Mononuclear cell (primary cell): Measurements from ENCODE around the gene ESR1. TPM values are rescaled to one million over a fixed set of nuclear protein-coding genes. Genes with fewer than 3 reads are reported as not detected.
"Not testable (repeated sequence)": the region's sequence is repeated elsewhere in the genome, so short reads cannot be mapped to it uniquely, and the experiment has no call there.

Experiments used
- H3K27me3 ChIP-seq: 2 replicates; pipeline ENCODE4 v1.6.0; 2011; ENCODE audit warnings: low read length, control low read depth; ENCODE audit not compliant: insufficient read depth
- H3K4me1 ChIP-seq: 2 replicates; pipeline ENCODE4 v1.5.1; 2011; ENCODE audit warnings: mild to moderate bottlenecking, low read length, control low read depth; ENCODE audit not compliant: insufficient read depth
- H3K4me3 ChIP-seq: 2 replicates; pipeline ENCODE4 v1.5.1; 2011; ENCODE audit warnings: mild to moderate bottlenecking, low read length, moderate library complexity
- H3K9me3 ChIP-seq: 2 replicates; pipeline ENCODE4 v1.5.1; 2011; ENCODE audit warnings: low read depth, mild to moderate bottlenecking, control low read depth, low read length
- total RNA-seq: library from RNA; depleted of rRNA; stranded (reverse); fragments of >200 nt; gene quantifications from one replicate; pipeline ENCODE4 v1.2.3, GENCODE V29; 2012

ESR1 gene
- total RNA-seq, 1 donor = 0.63 TPM

- no peaks in the 10 kb centered on the region for H3K4me1 ChIP-seq
- no peaks in the 10 kb centered on the region for H3K27me3 ChIP-seq
- H3K9me3 ChIP-seq = no peaks in the 10 kb centered on the region
- no peak overlapping the region for H3K4me3 ChIP-seq
Measured at GRCh38 chr6:152118224-152118623, 310.7 kb downstream of the ESR1 start.

- Histone ChIP-seq H3K4me1 (no peaks in the 10 kb centered on the region), H3K27me3 (no peaks in the 10 kb centered on the region), H3K9me3 (no peaks in the 10 kb centered on the region), H3K4me3 (no peak overlapping the region)
Measured at GRCh38 chr6:152118678-152119077, 311.2 kb downstream of the ESR1 start.

DNA sequence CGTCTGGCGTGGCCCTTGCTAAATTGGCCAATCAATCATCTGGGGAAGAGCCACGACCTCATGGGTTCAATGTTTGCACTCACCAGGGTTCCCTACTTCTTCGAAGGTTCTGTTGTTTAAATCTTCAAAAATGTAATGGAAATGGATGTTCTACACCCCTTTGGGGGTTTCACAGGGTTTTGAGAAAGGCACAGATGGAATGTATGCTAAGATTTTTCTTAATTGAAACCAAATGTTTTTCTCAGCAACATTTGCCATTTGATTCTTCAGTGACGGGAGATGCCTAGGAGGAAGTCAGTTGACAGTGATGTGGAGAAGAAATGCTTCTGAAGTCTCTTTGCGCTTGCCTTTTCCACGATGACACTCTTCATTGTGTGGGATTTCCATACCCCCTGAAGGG is 312.3 kb downstream of the ESR1 start:
- no peaks in the 10 kb centered on the region for H3K9me3 ChIP-seq
- H3K27me3 ChIP-seq = no peaks in the 10 kb centered on the region
- H3K4me1 ChIP-seq = no peaks in the 10 kb centered on the region
- H3K4me3 ChIP-seq = no peak overlapping the region

DNA sequence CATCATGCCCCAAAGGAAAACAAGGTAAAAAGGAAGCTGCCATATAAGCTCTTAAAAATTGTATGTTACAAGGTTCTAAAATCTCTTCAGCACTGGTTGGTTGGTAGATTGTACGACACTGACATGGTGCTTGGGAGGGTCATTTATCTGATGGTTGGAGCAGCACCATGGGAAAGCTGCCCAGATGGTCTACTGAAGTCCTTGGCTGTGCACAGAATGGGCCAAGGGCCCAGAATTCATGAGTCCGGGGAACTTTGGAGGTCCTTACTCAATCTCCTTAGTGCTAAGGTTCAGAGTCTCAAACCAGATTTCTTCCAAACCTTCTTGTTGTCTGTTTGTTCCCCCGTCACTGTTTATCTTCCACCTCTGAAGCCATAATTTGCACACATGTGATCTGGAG is 314.4 kb downstream of the ESR1 start:
- H3K9me3 ChIP-seq = no peaks in the 10 kb centered on the region
- H3K4me3 ChIP-seq = no peak overlapping the region
- H3K4me1 ChIP-seq = no peaks in the 10 kb centered on the region
- no peaks in the 10 kb centered on the region for H3K27me3 ChIP-seq

GRCh38 chr6:152122434-152122833 is 315.0 kb downstream of the ESR1 start:
- Histone ChIP-seq H3K9me3 (no peaks in the 10 kb centered on the region), H3K4me3 (no peak overlapping the region), H3K27me3 (no peaks in the 10 kb centered on the region), H3K4me1 (no peaks in the 10 kb centered on the region)

GRCh38 chr6:152123076-152123475 is 315.6 kb downstream of the ESR1 start:
- Histone ChIP-seq H3K27me3 (no peaks in the 10 kb centered on the region), H3K4me1 (no peaks in the 10 kb centered on the region)

DNA sequence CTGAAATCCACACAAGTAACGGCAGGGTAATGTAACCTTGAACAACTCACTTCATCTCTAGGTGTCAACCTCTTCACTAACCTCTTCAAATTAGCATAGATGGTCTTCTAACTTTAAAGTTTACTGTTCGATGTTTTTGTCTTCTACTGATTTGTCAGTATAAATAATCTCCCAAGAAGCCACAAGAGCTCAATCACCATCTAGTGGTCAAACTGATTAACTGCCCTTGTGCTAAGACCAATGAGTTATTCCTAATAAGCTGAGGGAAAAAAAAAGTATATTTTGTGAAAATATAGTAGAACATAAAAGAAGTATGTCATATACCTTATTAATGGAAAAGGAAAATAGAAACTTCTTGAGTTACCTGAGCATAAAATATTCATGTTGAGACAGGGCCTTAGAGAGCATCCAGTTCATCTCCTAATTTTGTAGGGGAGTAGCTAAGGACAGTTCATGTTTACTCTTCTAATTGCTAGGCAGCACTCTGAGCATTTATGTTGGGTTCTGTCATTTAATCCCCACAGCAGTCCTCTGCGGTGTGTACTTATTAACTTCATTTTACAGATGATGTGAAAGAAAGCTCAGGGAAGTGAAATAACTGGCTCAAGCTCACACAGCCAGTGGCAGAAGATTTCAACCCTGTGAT is 317.1 kb downstream of the ESR1 start:
- no peaks in the 10 kb centered on the region for H3K4me1 ChIP-seq
- no peaks in the 10 kb centered on the region for H3K27me3 ChIP-seq
- no peak overlapping the region for H3K4me3 ChIP-seq
- no peaks in the 10 kb centered on the region for H3K9me3 ChIP-seq

More at GRCh38 chr6:152123076-152123475, 315.6 kb downstream of the ESR1 start:
- Histone ChIP-seq H3K4me3 (no peak overlapping the region), H3K9me3 (no peaks in the 10 kb centered on the region)

- no peaks in the 10 kb centered on the region for H3K4me1 ChIP-seq
- H3K4me3 ChIP-seq = no peak overlapping the region
- no peaks in the 10 kb centered on the region for H3K27me3 ChIP-seq
- H3K9me3 ChIP-seq = no peaks in the 10 kb centered on the region
Measured at GRCh38 chr6:152127432-152128165, 320.1 kb downstream of the ESR1 start.

DNA sequence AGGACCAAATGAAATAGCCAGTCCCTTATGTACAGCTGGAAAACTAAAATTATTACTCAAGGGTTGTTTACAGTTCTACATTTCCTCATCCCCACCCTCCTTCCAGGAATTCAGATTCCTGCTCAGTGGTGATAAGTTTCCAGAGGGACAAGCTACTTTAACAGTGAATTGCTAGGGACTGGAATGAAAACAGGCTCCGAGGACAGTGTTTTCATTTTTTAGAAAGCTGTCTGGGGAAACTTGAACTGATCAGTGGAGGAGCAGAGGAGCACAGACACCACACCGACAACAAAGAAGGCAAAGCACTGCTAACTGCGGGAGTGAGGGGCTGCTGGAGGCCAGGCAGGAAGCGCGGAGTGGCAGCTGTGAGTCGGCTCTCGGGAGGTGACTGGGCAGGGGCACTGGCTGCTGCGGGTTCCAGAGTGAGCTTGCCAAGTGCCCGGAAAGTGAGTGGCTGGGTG is 322.2 kb downstream of the ESR1 start:
- Histone ChIP-seq H3K9me3 (no peaks in the 10 kb centered on the region), H3K27me3 (no peaks in the 10 kb centered on the region), H3K4me1 (no peaks in the 10 kb centered on the region), H3K4me3 (no peak overlapping the region)

- Histone ChIP-seq H3K4me3 (no peak overlapping the region), H3K9me3 (no peaks in the 10 kb centered on the region), H3K27me3 (no peaks in the 10 kb centered on the region), H3K4me1 (no peaks in the 10 kb centered on the region)
Measured at GRCh38 chr6:152130441-152130840, 323.0 kb downstream of the ESR1 start.

GRCh38 chr6:152135755-152136448 is 328.4 kb downstream of the ESR1 start:
- Histone ChIP-seq H3K27me3 (no peaks in the 10 kb centered on the region), H3K4me3 (no peak overlapping the region), H3K9me3 (no peaks in the 10 kb centered on the region), H3K4me1 (no peaks in the 10 kb centered on the region)

GRCh38 chr6:152136449-152136825 is 329.0 kb downstream of the ESR1 start:
- H3K27me3 ChIP-seq = no peaks in the 10 kb centered on the region
- H3K4me3 ChIP-seq = no peak overlapping the region
- H3K9me3 ChIP-seq = no peaks in the 10 kb centered on the region
- no peaks in the 10 kb centered on the region for H3K4me1 ChIP-seq

DNA sequence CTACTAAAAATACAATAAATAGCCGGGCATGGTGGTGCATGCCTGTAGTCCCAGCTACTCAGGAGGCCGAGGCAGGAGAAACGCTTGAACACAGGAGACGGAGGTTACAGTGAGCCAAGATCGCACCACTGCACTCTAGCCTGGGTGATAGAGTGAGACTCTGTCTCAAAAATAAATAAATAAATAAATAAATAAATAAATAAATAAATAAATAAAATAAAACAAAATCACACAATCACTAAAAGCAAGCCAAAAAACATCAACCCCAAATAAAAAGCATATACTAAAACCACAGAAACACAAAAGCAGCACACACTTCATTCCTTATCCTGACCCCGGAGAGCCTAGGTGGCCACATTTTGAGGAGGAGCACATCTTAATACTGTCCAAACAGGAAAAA is 330.9 kb downstream of the ESR1 start:
- H3K9me3 ChIP-seq, H3K4me1 ChIP-seq, H3K27me3 ChIP-seq, H3K4me3 ChIP-seq: not testable (repeated sequence)

GRCh38 chr6:152142105-152142504 is 334.6 kb downstream of the ESR1 start:
- no peaks in the 10 kb centered on the region for H3K27me3 ChIP-seq
- H3K4me3 ChIP-seq = no peak overlapping the region
- H3K9me3 ChIP-seq = no peaks in the 10 kb centered on the region
- no peaks in the 10 kb centered on the region for H3K4me1 ChIP-seq

DNA sequence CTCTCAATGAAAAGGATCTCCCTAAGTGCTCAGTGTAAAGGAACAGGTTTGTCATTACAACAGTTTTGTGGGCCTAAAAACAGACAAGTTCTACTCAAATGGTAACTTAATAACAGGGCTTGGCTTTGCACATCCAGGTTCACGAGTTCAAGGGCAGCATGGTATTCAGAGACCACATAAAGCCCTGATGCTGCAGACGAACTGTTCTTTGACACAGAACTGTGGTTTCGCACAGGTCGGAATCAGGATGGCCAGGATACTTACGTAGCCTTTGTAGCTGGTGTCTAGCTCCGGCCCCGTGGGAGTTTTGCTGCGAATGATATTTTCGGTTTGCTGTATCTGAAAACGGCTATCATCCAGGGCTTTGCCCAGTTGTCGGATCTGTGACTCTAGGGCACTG is 335.9 kb downstream of the ESR1 start:
- Histone ChIP-seq H3K27me3 (no peaks in the 10 kb centered on the region), H3K4me3 (no peak overlapping the region), H3K9me3 (no peaks in the 10 kb centered on the region), H3K4me1 (no peaks in the 10 kb centered on the region)
